Measurements from ENCODE around the gene NFIB. TPM values are rescaled to one million over a fixed set of nuclear protein-coding genes. Genes with fewer than 3 reads are reported as not detected.

NFIB gene
- total RNA-seq, 2 experiments from 2014 or later, result 13.7 to 25.1 TPM

GRCh38 chr9:14216612-14217194 is 97.2 kb downstream of the NFIB start:
- Histone ChIP-seq H3K36me3 (ENCODE audit: insufficient read depth, low read length) (no peaks in the 10 kb centered on the region), H3K4me3 (ENCODE audit: low read depth, low read length, poor library complexity, severe bottlenecking) (no peak overlapping the region), H3K27ac (ENCODE audit: low read depth, low read length, poor library complexity, severe bottlenecking) (no peak overlapping the region), H3K79me2 (ENCODE audit: insufficient read depth, low read depth, low read length) (no peaks in the 10 kb centered on the region), H2AFZ (ENCODE audit: low read length) (no peak overlapping the region), H3K4me1 (ENCODE audit: insufficient read depth, low read length, poor library complexity, severe bottlenecking) (no peaks in the 10 kb centered on the region), H3K9me2 (ENCODE audit: insufficient read depth, low read length) (no peaks in the 10 kb centered on the region), H4K20me1 (ENCODE audit: insufficient read depth, low read length) (no peaks in the 10 kb centered on the region), H3K9me3 (ENCODE audit: low read length) (no peaks in the 10 kb centered on the region), H3K4me2 (ENCODE audit: low read length) (no peak overlapping the region)
- intact Hi-C loops (cut with micrococcal nuclease; ENCODE audit: unreplicated experiment), result loop anchor here (5.0 kb wide), 1 partner anchor 619 kb away; no protein-coding TSS in a partner anchor
- ChIA-PET CTCF (ENCODE audit: unreplicated experiment) (no interaction called here), POLR2A (interaction anchor here (0.7 to 1.7 kb wide), 5 partner anchors 12 to 91 kb away, joined by 3 to 5 read pairs (median 4); no protein-coding TSS in a partner anchor)
- no peak for TF ChIP-seq EZH2phosphoT487 (IDR thresholded peaks at IDR 0.05; ENCODE audit: borderline replicate concordance, low read depth, low read length)
- DNase-seq (ENCODE audit: low spot score), result no peak
- BruUV-seq (replicated peaks), result no TSS peak

- Histone ChIP-seq H3K4me2 (ENCODE audit: low read length) (no peak overlapping the region), H3K36me3 (ENCODE audit: insufficient read depth, low read length) (no peaks in the 10 kb centered on the region), H3K4me3 (ENCODE audit: low read depth, low read length, poor library complexity, severe bottlenecking) (no peak overlapping the region), H3K27ac (ENCODE audit: low read depth, low read length, poor library complexity, severe bottlenecking) (no peak overlapping the region), H4K20me1 (ENCODE audit: insufficient read depth, low read length) (no peaks in the 10 kb centered on the region), H3K9me2 (ENCODE audit: insufficient read depth, low read length) (no peaks in the 10 kb centered on the region), H3K4me1 (ENCODE audit: insufficient read depth, low read length, poor library complexity, severe bottlenecking) (no peaks in the 10 kb centered on the region), H2AFZ (ENCODE audit: low read length) (no peak overlapping the region), H3K9me3 (ENCODE audit: low read length) (no peaks in the 10 kb centered on the region), H3K79me2 (ENCODE audit: insufficient read depth, low read depth, low read length) (no peaks in the 10 kb centered on the region)
- BruUV-seq (replicated peaks), result no TSS peak
- CTCF ChIA-PET (ENCODE audit: unreplicated experiment), result no interaction called here
- no peak for DNase-seq (ENCODE audit: low spot score)
- POLR2A ChIA-PET, result interaction anchor here (1.1 to 1.7 kb wide), 3 partner anchors 10 to 90 kb away, joined by 4 to 5 read pairs (median 4); no protein-coding TSS in a partner anchor
- intact Hi-C loops (cut with micrococcal nuclease; ENCODE audit: unreplicated experiment), result loop anchor here (5.0 kb wide), 1 partner anchor 618 kb away; no protein-coding TSS in a partner anchor
- TF ChIP-seq CTCF (conservative IDR thresholded peaks at IDR 0.05; ENCODE audit: low read length) (no peak), EZH2phosphoT487 (IDR thresholded peaks at IDR 0.05; ENCODE audit: borderline replicate concordance, low read depth, low read length) (no peak)
These were observed 98.3 kb downstream of the NFIB start for GRCh38 chr9:14215614-14216013.

GRCh38 chr9:14214693-14215092 is 99.2 kb downstream of the NFIB start:
- TF ChIP-seq CTCF (conservative IDR thresholded peaks at IDR 0.05; ENCODE audit: low read length), result no peak
- ChIA-PET CTCF (ENCODE audit: unreplicated experiment) (no interaction called here), POLR2A (interaction anchor here (0.6 to 1.0 kb wide), 3 partner anchors 9 to 1134 kb away, joined by 4 to 7 read pairs (median 7); no protein-coding TSS in a partner anchor)
- H3K9me3 ChIP-seq (ENCODE audit: low read length), result no peaks in the 10 kb centered on the region
- H3K4me2 ChIP-seq (ENCODE audit: low read length), result no peak overlapping the region
- H4K20me1 ChIP-seq (ENCODE audit: insufficient read depth, low read length), result no peaks in the 10 kb centered on the region
- H2AFZ ChIP-seq (ENCODE audit: low read length), result no peak overlapping the region
- no peaks in the 10 kb centered on the region for H3K9me2 ChIP-seq (ENCODE audit: insufficient read depth, low read length)
- no peak overlapping the region for H3K4me3 ChIP-seq (ENCODE audit: low read depth, low read length, poor library complexity, severe bottlenecking)
- no peak for DNase-seq (ENCODE audit: low spot score)
- H3K27ac ChIP-seq (ENCODE audit: low read depth, low read length, poor library complexity, severe bottlenecking), result no peak overlapping the region
- H3K4me1 ChIP-seq (ENCODE audit: insufficient read depth, low read length, poor library complexity, severe bottlenecking), result no peaks in the 10 kb centered on the region
- no peaks in the 10 kb centered on the region for H3K79me2 ChIP-seq (ENCODE audit: insufficient read depth, low read depth, low read length)
- H3K36me3 ChIP-seq (ENCODE audit: insufficient read depth, low read length), result no peaks in the 10 kb centered on the region
- no TSS peak for BruUV-seq (replicated peaks)
- intact Hi-C loops (cut with micrococcal nuclease; ENCODE audit: unreplicated experiment), result loop anchor here (5.0 kb wide), 1 partner anchor 617 kb away; no protein-coding TSS in a partner anchor
